CD4-positive, alpha-beta T cell treated with Interleukin-6 at 100 ng/mL for 8 hours (primary cell): Measurements from ENCODE around the gene RPL18.

ENCODE experiments used
- DNase-seq: peaks from one replicate; pipeline ENCODE4 v3.0.0-alpha.2; 2020; ENCODE audit warnings: mixed read lengths, low spot score

Gene RPL18

DNA sequence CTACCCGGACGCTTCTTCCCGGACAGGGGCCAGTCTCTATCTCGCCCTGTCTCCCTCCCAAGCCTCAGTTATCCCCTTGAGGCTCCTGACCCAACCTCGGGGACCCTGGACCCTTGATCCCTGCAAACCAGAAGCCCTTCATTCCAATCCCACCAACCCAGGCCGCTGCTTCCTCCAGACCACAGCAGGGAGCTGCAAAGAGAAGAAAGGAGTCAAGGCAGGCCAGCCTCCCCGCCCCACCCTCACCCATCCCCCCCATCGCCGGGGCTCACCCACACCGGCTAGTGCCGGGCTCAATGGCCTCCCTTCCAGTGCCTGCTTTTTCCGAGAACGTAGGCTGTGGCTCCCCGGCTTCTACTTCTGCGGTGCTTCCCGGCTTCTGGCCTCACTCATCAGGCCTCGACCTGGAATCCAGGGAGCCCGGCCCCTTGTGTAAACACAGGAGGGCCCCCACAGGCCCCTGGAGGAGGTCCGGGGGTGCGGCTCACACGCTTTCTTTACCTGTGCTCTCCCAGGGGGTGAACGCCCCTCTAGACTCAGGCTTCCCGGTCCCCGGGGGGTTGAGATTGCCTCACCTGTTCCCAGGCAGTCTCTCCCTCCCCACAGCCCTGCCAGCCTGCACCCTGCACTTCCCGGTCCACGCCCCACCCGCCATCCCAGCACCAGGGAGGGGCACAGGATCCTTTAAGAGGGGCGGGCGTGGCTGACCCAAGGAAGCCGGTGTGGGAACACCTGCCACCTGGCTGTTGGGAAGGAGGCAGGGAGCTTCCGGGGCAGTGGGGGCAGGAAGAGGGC lies 4.3 kb downstream of the RPL18 start, which contains the start of gene FAM83E:
Gene FAM83E, minus strand, starts transcription at position 641 of the 795 bp plus-strand sequence. CDS start 1,704 bp downstream, outside the sequence.
- DNase-seq, result no peak

DNA sequence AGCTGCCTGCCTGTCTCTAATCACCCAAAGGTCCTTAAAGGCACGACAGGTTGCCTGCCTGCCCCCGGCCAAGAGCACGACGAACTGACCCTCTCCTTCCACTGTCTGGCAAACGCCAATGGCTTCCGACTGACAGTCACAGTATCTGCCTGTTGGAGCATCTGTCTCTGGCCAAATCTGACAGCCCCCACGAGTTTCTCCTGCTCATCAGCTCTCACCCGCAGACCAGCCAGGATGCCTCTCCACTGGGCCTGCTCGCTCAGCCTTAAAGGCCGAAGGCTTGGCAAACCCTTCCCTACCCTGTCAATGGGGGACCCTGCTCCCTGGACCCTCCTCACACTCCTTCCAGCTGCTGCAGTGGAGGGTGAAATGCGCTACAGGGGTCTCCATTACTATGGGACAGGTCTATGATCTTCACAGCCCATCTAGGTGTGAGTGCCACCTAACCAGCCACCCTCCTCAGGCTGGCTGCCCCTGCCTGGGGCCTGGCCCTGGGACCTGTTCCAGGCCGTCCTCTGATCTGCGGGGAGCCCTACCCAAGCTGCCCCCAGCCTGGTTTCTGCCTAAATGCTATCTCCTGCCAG lies 5.0 kb downstream of the RPL18 start:
- DNase-seq, result no peak

- DNase-seq, result no peak
These were observed 5.7 kb downstream of the RPL18 start for GRCh38 chr19:48613024-48613851.

DNA sequence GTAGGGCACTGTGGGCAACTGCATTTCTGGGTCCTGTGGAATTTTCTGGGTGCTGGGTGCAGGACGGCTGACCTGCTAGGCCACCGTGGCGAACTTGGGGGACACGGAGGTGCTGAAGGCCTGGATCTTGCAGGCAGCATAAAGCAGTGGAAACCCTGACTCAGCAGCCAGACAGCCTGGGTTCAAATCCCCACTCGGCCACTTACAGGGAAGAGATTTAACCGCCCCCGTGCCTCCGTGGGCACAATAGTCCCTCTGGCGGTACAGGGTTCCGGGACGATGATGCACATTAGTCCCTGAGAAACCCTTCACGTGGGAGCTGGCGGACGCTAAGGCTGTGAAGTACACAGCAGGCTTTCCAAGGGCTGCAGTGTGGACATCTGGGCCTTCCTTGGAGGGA lies 7.1 kb downstream of the RPL18 start:
- DNase-seq, result no peak

GRCh38 chr19:48609571-48610108 lies 9.3 kb downstream of the RPL18 start:
- DNase-seq, result no peak

DNA sequence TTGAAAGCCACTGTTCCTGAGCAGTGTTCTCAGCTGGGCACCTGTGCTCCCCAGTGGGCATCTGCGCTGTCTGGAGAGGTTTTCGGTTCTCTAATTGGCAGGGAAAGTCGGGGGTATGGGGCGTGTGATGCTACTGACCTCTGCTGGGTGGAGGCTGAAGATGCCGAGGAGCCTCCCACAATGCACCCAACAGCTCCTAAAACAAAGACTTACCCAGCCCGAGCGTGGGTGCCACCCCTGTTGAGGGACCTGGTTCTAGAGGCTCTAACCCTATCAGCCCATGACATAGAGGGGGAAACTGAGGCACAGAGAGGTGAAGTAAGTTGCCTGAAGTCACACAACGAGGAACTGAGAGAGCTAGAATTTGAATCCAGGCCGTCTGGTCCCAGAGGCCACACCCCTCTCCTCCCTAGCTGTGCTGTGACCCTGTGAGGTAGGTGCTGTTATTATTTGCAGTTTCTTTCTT lies 10.1 kb downstream of the RPL18 start:
- peak; percentile 62 for DNase-seq

GRCh38 chr19:48607359-48607755 lies 11.6 kb downstream of the RPL18 start:
- no peak for DNase-seq

- DNase-seq, result no peak
These were observed 12.3 kb downstream of the RPL18 start, which contains the start of gene SPACA4 for GRCh38 chr19:48606463-48607358. Gene SPACA4, plus strand, starts transcription at chr19:48606742. Its CDS starts 237 bp downstream, at chr19:48606979.

GRCh38 chr19:48603850-48604249 lies 15.1 kb downstream of the RPL18 start:
- DNase-seq, result no peak

- DNase-seq, result no peak
These were observed 15.5 kb downstream of the RPL18 start for GRCh38 chr19:48603449-48603848.

GRCh38 chr19:48603001-48603400 lies 16.0 kb downstream of the RPL18 start:
- no peak for DNase-seq

DNA sequence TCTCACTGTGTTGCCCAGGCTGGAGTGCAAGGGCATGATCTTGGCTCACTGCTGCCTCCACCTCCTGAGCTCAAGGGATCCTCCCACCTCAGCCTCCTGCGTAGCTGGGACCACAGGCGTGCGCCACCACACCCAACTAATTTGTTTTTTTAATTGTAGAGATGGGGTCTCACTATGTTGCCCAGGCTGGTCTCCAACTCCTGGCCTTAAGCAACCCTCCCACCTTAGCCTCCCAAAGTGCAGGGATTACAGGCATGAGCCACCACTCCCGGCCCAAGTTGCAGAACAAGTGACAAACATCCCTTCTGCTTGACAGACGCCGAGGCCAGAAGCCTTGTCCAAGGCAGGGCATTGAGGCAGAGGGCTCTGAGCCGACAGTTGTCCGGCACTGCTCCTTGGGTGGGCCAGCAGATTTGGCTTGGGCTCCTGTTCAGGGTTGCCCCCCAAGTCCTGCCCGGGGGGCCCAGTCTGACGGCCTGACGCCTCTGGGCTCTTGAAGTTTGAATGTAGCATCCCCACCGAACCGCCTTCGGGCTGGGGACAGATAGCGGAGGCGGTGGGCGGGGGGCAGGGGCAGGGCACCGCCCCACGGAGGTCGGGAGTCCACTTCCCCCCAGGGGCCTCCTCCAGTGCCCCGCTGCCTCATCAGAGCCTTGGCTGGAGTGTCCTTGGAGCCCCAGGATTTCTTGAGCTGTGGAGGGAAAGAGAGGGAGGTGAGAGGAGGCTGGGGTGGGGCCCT lies 18.1 kb downstream of the RPL18 start:
- DNase-seq, result no peak

GRCh38 chr19:48598996-48599700 lies 19.8 kb downstream of the RPL18 start:
- no peak for DNase-seq

DNA sequence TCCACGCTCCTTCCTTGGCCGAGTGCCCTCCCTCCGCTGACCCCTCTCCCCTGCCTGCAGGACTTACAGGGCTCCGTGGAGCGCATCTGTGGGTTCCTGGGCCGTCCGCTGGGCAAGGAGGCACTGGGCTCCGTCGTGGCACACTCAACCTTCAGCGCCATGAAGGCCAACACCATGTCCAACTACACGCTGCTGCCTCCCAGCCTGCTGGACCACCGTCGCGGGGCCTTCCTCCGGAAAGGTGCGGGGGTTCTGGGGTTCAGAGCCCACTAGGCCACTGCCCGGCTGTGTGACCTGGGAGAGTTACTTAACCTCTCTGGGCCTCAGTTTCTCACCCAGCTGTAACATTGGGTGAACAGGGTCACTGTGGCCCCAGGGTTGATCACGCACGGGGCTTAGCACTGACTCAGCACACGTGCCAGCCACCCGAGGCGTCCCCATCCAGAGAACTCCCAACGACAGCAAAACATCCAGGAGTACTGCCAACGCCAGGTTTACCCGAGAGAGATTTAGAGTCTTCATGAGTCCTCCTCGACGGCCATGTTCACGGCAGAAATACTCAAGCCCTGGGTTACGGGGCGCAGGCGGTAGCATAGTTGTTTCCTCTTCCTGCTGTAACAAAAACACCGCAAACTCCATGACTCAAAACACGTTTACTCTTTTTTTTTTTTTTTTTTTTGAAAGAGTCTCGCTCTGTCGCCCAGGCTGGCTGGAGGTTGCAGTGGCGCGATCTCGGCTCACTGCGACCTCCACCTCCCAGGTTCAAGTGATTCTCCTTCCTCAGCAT lies 22.1 kb downstream of the RPL18 start:
- peak; percentile 58 for DNase-seq

GRCh38 chr19:48596237-48596636 lies 22.7 kb downstream of the RPL18 start:
- DNase-seq, result no peak

DNA sequence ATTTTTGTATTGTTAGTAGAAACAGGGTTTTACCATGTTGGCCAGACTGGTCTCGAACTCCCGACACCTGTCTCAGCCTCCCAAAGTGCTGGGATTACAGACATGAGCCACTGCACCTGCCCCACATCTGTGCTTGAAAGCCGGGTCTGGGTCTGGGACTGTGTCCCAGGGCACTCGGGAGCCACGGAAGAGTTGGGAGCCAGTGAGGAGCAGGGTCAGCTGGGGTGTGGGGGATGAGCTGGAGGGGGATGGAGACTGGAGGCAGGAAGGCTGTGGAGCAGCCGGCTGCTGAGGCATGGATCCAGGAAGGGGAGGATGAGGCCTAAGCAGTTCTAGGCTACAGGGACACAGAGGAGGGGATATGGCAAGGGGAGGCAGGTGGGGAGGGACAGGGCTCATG lies 23.1 kb downstream of the RPL18 start:
- no peak for DNase-seq

GRCh38 chr19:48595171-48595570 lies 23.8 kb downstream of the RPL18 start:
- no peak for DNase-seq

GRCh38 chr19:48591021-48591420 lies 28.0 kb downstream of the RPL18 start:
- DNase-seq, result no peak
